Common myeloid progenitor, CD34-positive (primary cell): Measurements from ENCODE around the gene PRXL2A.
A peak's percentile ranks its signal among the peaks of the same experiment; 100 is the strongest.

Source experiments
- CTCF ChIA-PET: fragments of 350-600 bp; sonication (Branson Sonifier 250); formaldehyde crosslinking; loops from one replicate; lab custom pipeline; 2021; ENCODE audit warnings: antibody characterized with exemption; lab: Charles Lee
- POLR2A ChIA-PET: fragments of 350-600 bp; sonication (Branson Sonifier 250); formaldehyde crosslinking; loops from one replicate; lab custom pipeline; 2021; ENCODE audit warnings: antibody characterized with exemption; lab: Charles Lee
- DNase-seq, 3 donors: peaks; one replicate each; pipeline versions ENCODE4 v3.0.0 to v3.0.0-alpha.2; 2013
- H3K27ac ChIP-seq, 2 experiments: 1 replicate in 1 of 2; 2 replicates in 1 of 2; pipeline ENCODE4 v1.7.0; 2013; ENCODE audit warnings: inconsistent platforms in 2 of 2, low read length in 2 of 2, mild to moderate bottlenecking in 2 of 2, low read depth in 1 of 2, moderate library complexity in 1 of 2; ENCODE audit not compliant: severe bottlenecking in 2 of 2, insufficient read depth in 1 of 2, poor library complexity in 1 of 2
- H3K27me3 ChIP-seq, 5 experiments: replicated peaks in 2 of 5; 1 replicate in 3 of 5; 2 replicates in 2 of 5; pipeline versions ENCODE4 v1.6.1 to v1.7.0; 2013; ENCODE audit warnings: low read length in 4 of 5, mild to moderate bottlenecking in 2 of 5, moderate library complexity in 2 of 5, inconsistent platforms in 1 of 5; ENCODE audit not compliant: insufficient read depth in 5 of 5, control insufficient read depth in 4 of 5
- H3K36me3 ChIP-seq, 4 experiments: 1 replicate in 2 of 4; 2 replicates in 2 of 4; pipeline versions ENCODE4 v1.6.1 to v1.7.0; 2013; ENCODE audit warnings: low read length in 3 of 4, control low read depth in 1 of 4, mild to moderate bottlenecking in 1 of 4; ENCODE audit not compliant: control insufficient read depth in 4 of 4, insufficient read depth in 4 of 4
- H3K4me1 ChIP-seq, 4 experiments: 1 replicate in 3 of 4; 2 replicates in 1 of 4; pipeline versions ENCODE4 v1.6.1 to v1.7.1; 2013; ENCODE audit warnings: low read length in 3 of 4, mild to moderate bottlenecking in 3 of 4, control low read depth in 1 of 4, inconsistent platforms in 1 of 4, moderate library complexity in 1 of 4; ENCODE audit not compliant: control insufficient read depth in 4 of 4, insufficient read depth in 4 of 4; ENCODE audit errors: control extremely low read depth in 1 of 4
- H3K4me3 ChIP-seq, 7 experiments: 1 replicate in 4 of 7; 2 replicates in 3 of 7; pipeline versions ENCODE4 v1.5.1 to v1.7.0; 2013; ENCODE audit warnings: mild to moderate bottlenecking in 7 of 7, low read length in 6 of 7, moderate library complexity in 6 of 7, inconsistent platforms in 2 of 7, low read depth in 2 of 7, control low read depth in 1 of 7; ENCODE audit not compliant: insufficient read depth in 4 of 7, control insufficient read depth in 1 of 7; ENCODE audit errors: extremely low read depth in 1 of 7
- H3K9me3 ChIP-seq, 5 experiments: 1 replicate in 4 of 5; 2 replicates in 1 of 5; pipeline versions ENCODE4 v1.6.1 to v1.7.1; 2013; ENCODE audit warnings: low read length in 4 of 5, mild to moderate bottlenecking in 2 of 5, inconsistent platforms in 1 of 5, low read depth in 1 of 5, moderate library complexity in 1 of 5; ENCODE audit not compliant: control insufficient read depth in 4 of 5, insufficient read depth in 2 of 5; ENCODE audit errors: control extremely low read depth in 1 of 5
- WGBS: methylation state at CpG from one replicate; pipeline ENCODE4 v1.1.5; 2013; ENCODE audit not compliant: insufficient coverage; 5-methylcytosine and 5-hydroxymethylcytosine counted together

PRXL2A gene

GRCh38 chr10:80459047-80459865 is 50.9 kb downstream of the PRXL2A start:
- ChIA-PET POLR2A (interaction anchor here (0.7 to 0.9 kb wide), 4 partner anchors 10 to 71 kb away, joined by 3 to 5 read pairs (median 3); no protein-coding TSS in a partner anchor), CTCF (interaction anchor here (1.1 to 5.5 kb wide), 10 partner anchors 9 to 57 kb away, joined by 3 to 40 read pairs (median 7); no protein-coding TSS in a partner anchor)
- Histone ChIP-seq H3K4me1 (peaks cover 21 to 88% (median 80%) of the 10 kb centered on the region in 4 experiments), H3K27me3 (no peaks in the 10 kb centered on the region), H3K4me3 (peak overlapping the region in 4 of 7 experiments; percentile 2 to 51 (median 24)), H3K27ac (peak overlapping the region in 1 of 2 experiments; percentile 71), H3K36me3 (peaks cover 0 to 6% (median 0%) of the 10 kb centered on the region in 4 experiments), H3K9me3 (no peaks in the 10 kb centered on the region)
- peak; percentile 68 to 89 (median 85) for DNase-seq
- WGBS = 12% methylated on average over 4 of the region's 9 CpGs

- peak in 1 of 3 donors; percentile 36 for DNase-seq
- Histone ChIP-seq H3K4me1 (peaks cover 23 to 93% (median 84%) of the 10 kb centered on the region in 4 experiments), H3K36me3 (peaks cover 0 to 6% (median 0%) of the 10 kb centered on the region in 4 experiments), H3K27me3 (no peaks in the 10 kb centered on the region), H3K27ac (peak overlapping the region in 1 of 2 experiments; percentile 46), H3K9me3 (no peaks in the 10 kb centered on the region), H3K4me3 (no peak overlapping the region)
- 51% methylated on average over 6 of the region's 6 CpGs for WGBS
- POLR2A ChIA-PET = interaction anchor here (0.5 kb wide), 1 partner anchor 7 kb away, joined by 6 read pairs; no protein-coding TSS in a partner anchor
- CTCF ChIA-PET = interaction anchor here (0.7 to 11.1 kb wide), 13 partner anchors 9 to 48 kb away, joined by 3 to 58 read pairs (median 6); no protein-coding TSS in a partner anchor
These were observed 52.3 kb downstream of the PRXL2A start for GRCh38 chr10:80460399-80461207.

GRCh38 chr10:80461208-80462183 is 53.1 kb downstream of the PRXL2A start:
- whole genome bisulfite sequencing = 60% methylated on average over 5 of the region's 8 CpGs
- no peak for DNase-seq
- Histone ChIP-seq H3K27me3 (no peaks in the 10 kb centered on the region), H3K4me1 (peaks cover 19 to 93% (median 84%) of the 10 kb centered on the region in 4 experiments), H3K4me3 (no peak overlapping the region), H3K9me3 (no peaks in the 10 kb centered on the region), H3K36me3 (peaks cover 0 to 6% (median 0%) of the 10 kb centered on the region in 4 experiments), H3K27ac (peak overlapping the region in 1 of 2 experiments; percentile 46)
- POLR2A ChIA-PET = interaction anchor here (0.5 kb wide), 1 partner anchor 8 kb away, joined by 6 read pairs; no protein-coding TSS in a partner anchor
- CTCF ChIA-PET = interaction anchor here (0.7 to 11.1 kb wide), 10 partner anchors 9 to 47 kb away, joined by 3 to 58 read pairs (median 3); no protein-coding TSS in a partner anchor

GRCh38 chr10:80462299-80462980 is 54.1 kb downstream of the PRXL2A start:
- POLR2A ChIA-PET = interaction anchor here (1.0 kb wide), 1 partner anchor 24 kb away, joined by 4 read pairs; no protein-coding TSS in a partner anchor
- 97% methylated on average over 4 of the region's 7 CpGs for WGBS

GRCh38 chr10:80462981-80463741 is 54.8 kb downstream of the PRXL2A start:
- Histone ChIP-seq H3K27me3 (no peaks in the 10 kb centered on the region), H3K4me3 (no peak overlapping the region), H3K27ac (no peak overlapping the region), H3K36me3 (peaks cover 0 to 6% (median 0%) of the 10 kb centered on the region in 4 experiments), H3K9me3 (no peaks in the 10 kb centered on the region), H3K4me1 (peaks cover 27 to 99% (median 90%) of the 10 kb centered on the region in 4 experiments)
- ChIA-PET POLR2A (interaction anchor here (0.5 to 1.0 kb wide), 2 partner anchors 10 to 24 kb away, joined by 3 to 4 read pairs; no protein-coding TSS in a partner anchor), CTCF (interaction anchor here (0.9 to 11.1 kb wide), 9 partner anchors 9 to 80 kb away, joined by 3 to 58 read pairs (median 4); no protein-coding TSS in a partner anchor)
- WGBS = 79% methylated on average over 3 of the region's 5 CpGs
- peak in 1 of 3 donors; percentile 51 for DNase-seq

More at GRCh38 chr10:80462299-80462980, 54.1 kb downstream of the PRXL2A start:
- DNase-seq = no peak
- H3K4me1 ChIP-seq = peaks cover 27 to 99% (median 90%) of the 10 kb centered on the region in 4 experiments
- no peaks in the 10 kb centered on the region for H3K27me3 ChIP-seq
- H3K27ac ChIP-seq = no peak overlapping the region
- peaks cover 0 to 6% (median 0%) of the 10 kb centered on the region in 4 experiments for H3K36me3 ChIP-seq
- H3K4me3 ChIP-seq = no peak overlapping the region
- no peaks in the 10 kb centered on the region for H3K9me3 ChIP-seq
- CTCF ChIA-PET = interaction anchor here (0.9 to 11.1 kb wide), 7 partner anchors 9 to 42 kb away, joined by 3 to 58 read pairs (median 8); no protein-coding TSS in a partner anchor
